Common myeloid progenitor, CD34-positive (primary cell): Measurements from ENCODE around the gene ATP6V1E1.

Experiments
- CTCF ChIA-PET: fragments of 350-600 bp; sonication (Branson Sonifier 250); formaldehyde crosslinking; loops from one replicate; lab custom pipeline; 2021; ENCODE audit warnings: antibody characterized with exemption; lab: Charles Lee
- POLR2A ChIA-PET: fragments of 350-600 bp; sonication (Branson Sonifier 250); formaldehyde crosslinking; loops from one replicate; lab custom pipeline; 2021; ENCODE audit warnings: antibody characterized with exemption; lab: Charles Lee
- DNase-seq, 3 donors: peaks; one replicate each; pipeline versions ENCODE4 v3.0.0 to v3.0.0-alpha.2; 2013
- H3K27ac ChIP-seq, 2 experiments: 1 replicate in 1 of 2; 2 replicates in 1 of 2; pipeline ENCODE4 v1.7.0; 2013; ENCODE audit warnings: inconsistent platforms in 2 of 2, low read length in 2 of 2, mild to moderate bottlenecking in 2 of 2, low read depth in 1 of 2, moderate library complexity in 1 of 2; ENCODE audit not compliant: severe bottlenecking in 2 of 2, insufficient read depth in 1 of 2, poor library complexity in 1 of 2
- H3K27me3 ChIP-seq, 5 experiments: replicated peaks in 2 of 5; 1 replicate in 3 of 5; 2 replicates in 2 of 5; pipeline versions ENCODE4 v1.6.1 to v1.7.0; 2013; ENCODE audit warnings: low read length in 4 of 5, mild to moderate bottlenecking in 2 of 5, moderate library complexity in 2 of 5, inconsistent platforms in 1 of 5; ENCODE audit not compliant: insufficient read depth in 5 of 5, control insufficient read depth in 4 of 5
- H3K36me3 ChIP-seq, 4 experiments: 1 replicate in 2 of 4; 2 replicates in 2 of 4; pipeline versions ENCODE4 v1.6.1 to v1.7.0; 2013; ENCODE audit warnings: low read length in 3 of 4, control low read depth in 1 of 4, mild to moderate bottlenecking in 1 of 4; ENCODE audit not compliant: control insufficient read depth in 4 of 4, insufficient read depth in 4 of 4
- H3K4me1 ChIP-seq, 4 experiments: 1 replicate in 3 of 4; 2 replicates in 1 of 4; pipeline versions ENCODE4 v1.6.1 to v1.7.1; 2013; ENCODE audit warnings: low read length in 3 of 4, mild to moderate bottlenecking in 3 of 4, control low read depth in 1 of 4, inconsistent platforms in 1 of 4, moderate library complexity in 1 of 4; ENCODE audit not compliant: control insufficient read depth in 4 of 4, insufficient read depth in 4 of 4; ENCODE audit errors: control extremely low read depth in 1 of 4
- H3K4me3 ChIP-seq, 7 experiments: 1 replicate in 4 of 7; 2 replicates in 3 of 7; pipeline versions ENCODE4 v1.5.1 to v1.7.0; 2013; ENCODE audit warnings: mild to moderate bottlenecking in 7 of 7, low read length in 6 of 7, moderate library complexity in 6 of 7, inconsistent platforms in 2 of 7, low read depth in 2 of 7, control low read depth in 1 of 7; ENCODE audit not compliant: insufficient read depth in 4 of 7, control insufficient read depth in 1 of 7; ENCODE audit errors: extremely low read depth in 1 of 7
- H3K9me3 ChIP-seq, 5 experiments: 1 replicate in 4 of 5; 2 replicates in 1 of 5; pipeline versions ENCODE4 v1.6.1 to v1.7.1; 2013; ENCODE audit warnings: low read length in 4 of 5, mild to moderate bottlenecking in 2 of 5, inconsistent platforms in 1 of 5, low read depth in 1 of 5, moderate library complexity in 1 of 5; ENCODE audit not compliant: control insufficient read depth in 4 of 5, insufficient read depth in 2 of 5; ENCODE audit errors: control extremely low read depth in 1 of 5
- WGBS: methylation state at CpG from one replicate; pipeline ENCODE4 v1.1.5; 2013; ENCODE audit not compliant: insufficient coverage; 5-methylcytosine and 5-hydroxymethylcytosine counted together

The ATP6V1E1 gene

GRCh38 chr22:17665248-17665647, 36.7 kb upstream of the ATP6V1E1 start:
- H3K4me1 ChIP-seq, result peaks cover 0 to 2% (median 0%) of the 10 kb centered on the region in 4 experiments
- peaks cover 0 to 9% (median 2%) of the 10 kb centered on the region in 5 experiments for H3K9me3 ChIP-seq
- H3K4me3 ChIP-seq, result no peak overlapping the region
- POLR2A ChIA-PET, result interaction anchor here (0.8 kb wide), 1 partner anchor 27 kb away, joined by 3 read pairs; the partner anchor contains the start of gene BCL2L13
- H3K27ac ChIP-seq, result no peak overlapping the region
- H3K36me3 ChIP-seq, result peaks cover 6 to 43% (median 23%) of the 10 kb centered on the region in 4 experiments
- no peak for DNase-seq
- CTCF ChIA-PET, result interaction anchor here (0.6 to 1.2 kb wide), 2 partner anchors 10 to 293 kb away, joined by 3 read pairs; no protein-coding TSS in a partner anchor
- H3K27me3 ChIP-seq, result no peaks in the 10 kb centered on the region
- WGBS, result 100% methylated on average over 1 of the region's 3 CpGs

- CTCF ChIA-PET, result interaction anchor here (0.6 to 1.2 kb wide), 2 partner anchors 11 to 293 kb away, joined by 3 read pairs; no protein-coding TSS in a partner anchor
- 98% methylated on average over 6 of the region's 6 CpGs for WGBS
- Histone ChIP-seq H3K27ac (no peak overlapping the region), H3K36me3 (peaks cover 6 to 45% (median 21%) of the 10 kb centered on the region in 4 experiments), H3K9me3 (peaks cover 0 to 9% (median 2%) of the 10 kb centered on the region in 5 experiments), H3K4me3 (no peak overlapping the region), H3K27me3 (no peaks in the 10 kb centered on the region), H3K4me1 (peaks cover 0 to 2% (median 0%) of the 10 kb centered on the region in 4 experiments)
- DNase-seq, result no peak
- POLR2A ChIA-PET, result interaction anchor here (0.8 kb wide), 1 partner anchor 26 kb away, joined by 3 read pairs; the partner anchor contains the start of gene BCL2L13
Observed at GRCh38 chr22:17664414-17665055, 36.0 kb upstream of the ATP6V1E1 start.

DNA sequence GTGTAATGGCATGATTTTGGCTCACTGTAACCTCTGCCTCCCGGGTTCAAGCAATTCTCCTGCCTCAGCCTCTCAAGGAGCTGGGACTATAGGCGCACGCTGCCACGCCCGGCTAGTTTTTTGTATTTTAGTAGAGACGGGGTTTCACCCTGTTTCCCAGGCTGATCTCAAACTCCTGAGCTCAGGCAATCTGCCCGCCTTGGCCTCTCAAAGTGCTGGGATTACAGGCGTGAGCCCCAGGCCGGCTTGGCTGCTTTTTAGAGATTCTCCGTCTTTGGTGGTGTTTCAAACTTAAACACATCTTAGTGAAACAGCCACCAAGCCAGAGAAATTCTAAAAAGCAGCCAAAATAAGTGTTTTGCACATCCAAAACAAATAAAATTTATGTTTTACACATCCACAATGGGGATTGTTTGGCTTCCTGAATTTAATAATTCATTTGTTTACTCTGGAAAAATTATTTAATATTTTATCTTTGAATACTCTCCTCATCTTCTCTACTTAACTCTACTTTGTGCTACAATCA, 28.4 kb upstream of the ATP6V1E1 start:
- CTCF ChIA-PET, result no interaction called here
- DNase-seq, result no peak
- peaks cover under 1 to 33% (median 13%) of the 10 kb centered on the region in 4 experiments for H3K36me3 ChIP-seq
- H3K9me3 ChIP-seq, result no peaks in the 10 kb centered on the region
- POLR2A ChIA-PET, result no interaction called here
- H3K4me3 ChIP-seq, result no peak overlapping the region
- peaks cover 0 to 2% (median 0%) of the 10 kb centered on the region in 4 experiments for H3K4me1 ChIP-seq
- H3K27me3 ChIP-seq, result no peaks in the 10 kb centered on the region
- WGBS, result 100% methylated on average over 9 of the region's 10 CpGs
- H3K27ac ChIP-seq, result no peak overlapping the region

DNA sequence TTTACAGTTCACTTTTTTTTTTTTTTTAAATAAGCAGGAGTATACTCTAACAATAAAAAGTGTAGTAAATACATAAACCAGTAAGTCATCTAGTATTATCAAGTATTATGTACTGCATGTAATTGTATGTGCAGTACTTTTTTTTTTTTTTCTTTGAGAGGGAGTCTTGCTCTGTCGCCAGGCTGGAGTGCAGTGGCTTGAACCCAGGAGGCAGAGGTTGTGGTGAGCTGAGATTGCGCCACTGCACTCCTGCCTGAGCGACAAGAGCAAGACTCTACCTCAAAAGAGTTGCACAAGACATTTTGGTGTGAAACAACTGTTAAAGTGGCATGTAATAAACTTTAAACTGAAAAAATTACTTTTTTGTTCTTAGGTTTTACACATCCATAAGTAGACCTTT, 26.7 kb upstream of the ATP6V1E1 start:
- WGBS, result 100% methylated on average over 2 of the region's 3 CpGs
- Histone ChIP-seq H3K27ac (no peak overlapping the region), H3K4me3 (no peak overlapping the region), H3K27me3 (no peaks in the 10 kb centered on the region), H3K36me3 (peaks cover 0 to 25% (median 12%) of the 10 kb centered on the region in 4 experiments), H3K4me1 (peaks cover 0 to 2% (median 0%) of the 10 kb centered on the region in 4 experiments), H3K9me3 (no peaks in the 10 kb centered on the region)
- DNase-seq, result no peak
- POLR2A ChIA-PET, result no interaction called here
- CTCF ChIA-PET, result interaction anchor here (1.3 to 1.6 kb wide), 2 partner anchors 12 to 33 kb away, joined by 3 to 5 read pairs; no protein-coding TSS in a partner anchor

- Histone ChIP-seq H3K36me3 (peaks cover 0 to 3% (median 0%) of the 10 kb centered on the region in 4 experiments), H3K4me1 (peaks cover 0 to 7% (median 0%) of the 10 kb centered on the region in 4 experiments), H3K27ac (no peak overlapping the region), H3K27me3 (no peaks in the 10 kb centered on the region), H3K9me3 (no peaks in the 10 kb centered on the region), H3K4me3 (no peak overlapping the region)
- ChIA-PET CTCF (interaction anchor here (1.1 kb wide), 1 partner anchor 61 kb away, joined by 3 read pairs; no protein-coding TSS in a partner anchor), POLR2A (interaction anchor here (0.6 kb wide), 1 partner anchor 9 kb away, joined by 4 read pairs; no protein-coding TSS in a partner anchor)
- no CpG with 5 or more reads among the region's 1 CpG for WGBS
- DNase-seq, result no peak
Observed at GRCh38 chr22:17648569-17648968, 20.0 kb upstream of the ATP6V1E1 start.

DNA sequence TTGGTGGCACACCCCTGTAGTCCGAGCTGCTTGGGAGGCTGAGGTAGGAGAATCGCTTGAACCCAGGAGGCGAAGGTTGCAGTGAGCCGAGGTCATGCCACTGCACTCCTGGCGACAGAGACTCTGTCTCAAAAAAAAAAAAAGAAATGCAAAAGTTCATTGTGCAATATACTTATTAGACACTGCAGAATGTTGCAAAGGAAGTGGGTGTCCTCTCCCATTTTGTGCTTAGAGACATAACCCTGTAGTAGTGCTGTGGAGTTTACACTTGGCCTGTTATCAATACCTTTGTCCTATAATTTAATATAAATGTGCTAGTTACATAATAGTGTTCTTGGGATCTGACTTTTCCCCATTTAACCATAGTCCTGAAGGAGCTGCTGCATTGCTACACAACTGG, 19.4 kb upstream of the ATP6V1E1 start:
- no peak for DNase-seq
- H3K4me3 ChIP-seq, result no peak overlapping the region
- H3K9me3 ChIP-seq, result no peaks in the 10 kb centered on the region
- peaks cover 0 to 7% (median 0%) of the 10 kb centered on the region in 4 experiments for H3K4me1 ChIP-seq
- WGBS, result 95% methylated on average over 4 of the region's 5 CpGs
- peaks cover 0 to 3% (median 0%) of the 10 kb centered on the region in 4 experiments for H3K36me3 ChIP-seq
- CTCF ChIA-PET, result interaction anchor here (1.1 kb wide), 1 partner anchor 62 kb away, joined by 3 read pairs; no protein-coding TSS in a partner anchor
- POLR2A ChIA-PET, result interaction anchor here (0.6 kb wide), 1 partner anchor 9 kb away, joined by 4 read pairs; no protein-coding TSS in a partner anchor
- H3K27me3 ChIP-seq, result no peaks in the 10 kb centered on the region
- H3K27ac ChIP-seq, result no peak overlapping the region
